Right atrium auricular region (tissue), 2 donors: Measurements from ENCODE around the gene TNFAIP3. TPM values are rescaled to one million over a fixed set of nuclear protein-coding genes. Genes with fewer than 3 reads are reported as not detected.

Experiments
- DNase-seq: peaks from one replicate; pipeline ENCODE4 v3.0.0-alpha.2; 2019; ENCODE audit warnings: low spot score
- H3K27ac ChIP-seq, 2 donors: fragments of 200-600 bp; sonication (generic); 1 replicate in 1 of 2; 2 replicates in 1 of 2; pipeline ENCODE4 v1.5.1; 2016 to 2019
- H3K27me3 ChIP-seq, 2 donors: fragments of 200-600 bp; sonication (generic); one replicate each; pipeline versions ENCODE4 v1.5.1 to v1.6.0; 2017 to 2019
- H3K36me3 ChIP-seq: fragments of 200-600 bp; sonication (generic); one replicate; pipeline ENCODE4 v1.5.1; 2016
- H3K4me1 ChIP-seq, 2 donors: fragments of 200-600 bp; sonication (generic); one replicate each; pipeline versions ENCODE4 v1.5.1 to v1.6.0; 2017 to 2019
- H3K4me3 ChIP-seq, 2 donors: fragments of 200-600 bp; sonication (generic); 1 replicate in 1 of 2; 2 replicates in 1 of 2; pipeline ENCODE4 v1.5.1; 2017 to 2019; ENCODE audit warnings: mild to moderate bottlenecking in 1 of 2, moderate library complexity in 1 of 2
- H3K9me3 ChIP-seq, 2 donors: fragments of 200-600 bp; sonication (generic); one replicate each; pipeline ENCODE4 v1.5.1; 2019
- CTCF ChIP-seq, 2 donors: fragments of 200-600 bp; sonication (generic); IDR thresholded peaks; one replicate each; pipeline ENCODE4 v1.5.1; 2019; ENCODE audit warnings: antibody characterized with exemption in 2 of 2
- total RNA-seq, 2 donors: library from RNA; depleted of rRNA; stranded (reverse); fragments of >200 nt; gene quantifications; one replicate each; pipeline ENCODE4 v1.1.0, GENCODE V29; 2016

TNFAIP3 gene
- total RNA-seq, 2 donors from 2014 or later, result 8.5 to 14.5 TPM

GRCh38 chr6:137910843-137911456 is 43.9 kb downstream of the TNFAIP3 start:
- DNase-seq, result no peak
- H3K27ac ChIP-seq, result no peak overlapping the region
- no peak for TF ChIP-seq CTCF (IDR thresholded peaks at IDR 0.05)

GRCh38 chr6:137911675-137912191 is 44.7 kb downstream of the TNFAIP3 start:
- Histone ChIP-seq H3K36me3 (no peaks in the 10 kb centered on the region), H3K27me3 (no peaks in the 10 kb centered on the region), H3K4me3 (no peak overlapping the region), H3K4me1 (no peaks in the 10 kb centered on the region), H3K9me3 (no peaks in the 10 kb centered on the region), H3K27ac (no peak overlapping the region)
- TF ChIP-seq CTCF (IDR thresholded peaks at IDR 0.05), result no peak
- no peak for DNase-seq

More at GRCh38 chr6:137910843-137911456, 43.9 kb downstream of the TNFAIP3 start:
- Histone ChIP-seq H3K27me3 (no peaks in the 10 kb centered on the region), H3K36me3 (no peaks in the 10 kb centered on the region), H3K9me3 (no peaks in the 10 kb centered on the region), H3K4me3 (no peak overlapping the region), H3K4me1 (no peaks in the 10 kb centered on the region)

- Histone ChIP-seq H3K36me3 (no peaks in the 10 kb centered on the region), H3K4me1 (no peaks in the 10 kb centered on the region), H3K27ac (no peak overlapping the region), H3K27me3 (no peaks in the 10 kb centered on the region), H3K9me3 (no peaks in the 10 kb centered on the region), H3K4me3 (no peak overlapping the region)
- no peak for TF ChIP-seq CTCF (IDR thresholded peaks at IDR 0.05)
- no peak for DNase-seq
These were observed 45.8 kb downstream of the TNFAIP3 start for GRCh38 chr6:137912813-137913212.

- DNase-seq, result no peak
- Histone ChIP-seq H3K9me3 (no peaks in the 10 kb centered on the region), H3K36me3 (no peaks in the 10 kb centered on the region), H3K27me3 (no peaks in the 10 kb centered on the region), H3K4me1 (no peaks in the 10 kb centered on the region), H3K27ac (no peak overlapping the region), H3K4me3 (no peak overlapping the region)
- no peak for TF ChIP-seq CTCF (IDR thresholded peaks at IDR 0.05)
These were observed 46.4 kb downstream of the TNFAIP3 start for GRCh38 chr6:137913434-137913833.

- Histone ChIP-seq H3K27me3 (no peaks in the 10 kb centered on the region), H3K9me3 (no peaks in the 10 kb centered on the region), H3K4me3 (no peak overlapping the region), H3K36me3 (no peaks in the 10 kb centered on the region), H3K27ac (no peak overlapping the region), H3K4me1 (no peaks in the 10 kb centered on the region)
- DNase-seq, result no peak
- no peak for TF ChIP-seq CTCF (IDR thresholded peaks at IDR 0.05)
These were observed 47.0 kb downstream of the TNFAIP3 start for GRCh38 chr6:137913996-137914529.
